HG03571 (cell line): ENCODE data around the gene RNASEL.
"Not testable (repeated sequence)": the region's sequence is repeated elsewhere in the genome, so short reads cannot be mapped to it uniquely, and the experiment has no call there.

ENCODE experiments used
- ATAC-seq: cut with Tn5 transposase; IDR thresholded peaks from one replicate; pipeline ENCODE4 v1.9.1; 2021; ENCODE audit not compliant: unreplicated experiment

Gene RNASEL

DNA sequence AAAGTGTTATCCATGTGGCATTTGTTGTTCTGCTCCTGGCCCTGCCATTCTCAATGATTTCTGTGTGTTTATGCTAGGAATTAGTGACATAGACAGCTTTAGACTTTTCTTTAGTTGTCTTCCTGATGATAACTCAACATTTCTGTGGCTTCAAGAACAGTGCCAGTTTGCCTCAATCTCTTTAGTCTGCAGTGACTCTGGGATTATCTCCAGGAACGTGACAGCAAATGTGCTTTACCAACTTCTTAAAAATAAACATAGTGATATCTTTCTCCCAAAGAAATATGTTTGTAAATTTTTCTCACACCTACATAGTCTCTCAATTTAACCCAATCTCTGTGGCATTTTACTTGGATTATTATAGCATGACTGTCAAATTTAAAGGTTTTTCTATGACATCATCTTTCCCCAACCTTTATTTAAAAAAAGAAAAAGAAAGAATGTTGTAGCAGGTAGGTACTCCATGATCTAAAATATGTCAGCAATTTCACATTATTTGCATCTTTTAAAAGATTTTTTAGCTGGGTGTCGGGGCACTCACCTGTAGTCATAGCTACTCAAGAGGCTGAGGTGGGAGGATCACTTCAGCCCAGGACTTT lies 24.6 kb downstream of the RNASEL start:
- ATAC-seq, result no peak

DNA sequence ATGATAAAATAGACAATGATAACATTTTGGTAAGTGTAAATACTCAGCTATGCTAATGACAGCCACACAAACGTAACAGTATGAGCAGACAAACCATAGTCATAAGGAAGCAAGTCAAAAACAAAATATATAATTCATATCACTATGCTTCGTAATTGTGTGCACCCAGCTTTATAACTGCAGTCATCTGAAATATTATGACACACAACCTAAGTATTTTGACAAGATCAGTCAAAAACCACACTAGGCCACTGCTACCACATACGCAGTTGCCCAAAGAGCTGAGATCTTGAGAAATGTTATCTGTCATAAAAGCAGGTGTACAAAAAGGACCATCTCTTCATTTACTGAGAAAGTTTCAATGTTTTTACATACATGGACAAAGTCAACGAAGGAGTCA lies 26.0 kb downstream of the RNASEL start:
- ATAC-seq, result no peak

DNA sequence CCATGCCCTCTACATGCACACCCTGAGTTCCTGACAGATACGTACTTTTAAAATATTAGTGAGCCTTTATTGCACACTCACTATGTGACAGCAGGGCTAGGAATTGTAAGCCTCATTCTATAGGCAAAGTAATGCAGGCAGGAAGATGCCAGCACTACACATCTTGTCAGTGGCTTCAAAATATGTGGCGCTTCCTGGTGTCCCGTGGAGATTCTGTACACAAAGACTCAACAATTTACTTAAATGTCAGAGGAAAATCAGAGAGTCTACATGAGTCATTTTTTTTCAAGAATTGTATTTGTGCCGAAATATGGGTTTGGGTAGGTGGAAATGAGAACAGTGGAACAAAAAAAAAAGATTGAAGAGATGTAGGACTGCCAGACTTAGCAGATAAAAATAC lies 27.6 kb downstream of the RNASEL start:
- no peak for ATAC-seq

DNA sequence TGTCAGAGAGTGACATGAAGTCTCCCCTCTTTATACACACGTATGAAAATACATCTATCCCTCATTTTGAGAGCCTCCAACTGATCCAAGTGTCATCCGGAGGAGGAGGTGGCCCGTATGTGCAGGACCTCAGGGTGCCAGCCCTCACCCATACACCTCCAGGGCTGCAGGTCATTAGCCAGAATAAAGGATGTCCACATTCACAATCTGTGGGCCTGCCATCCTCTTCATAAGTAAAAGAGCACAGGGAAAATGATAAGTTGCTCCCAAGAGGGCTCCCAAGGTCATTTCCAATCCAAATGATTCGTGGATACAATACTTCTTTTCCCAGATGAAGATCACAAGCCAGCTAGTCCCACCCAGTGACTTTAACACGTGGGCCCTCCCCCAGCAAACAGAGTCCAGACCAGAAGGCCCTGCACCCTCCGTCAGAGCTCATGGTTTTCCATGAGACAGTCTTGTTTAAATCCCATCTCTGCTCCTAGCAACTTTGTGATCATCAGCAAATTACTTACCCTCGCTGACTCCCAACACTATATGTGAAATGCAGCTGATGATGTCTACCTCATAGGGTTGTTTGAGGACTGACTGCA lies 28.6 kb downstream of the RNASEL start:
- ATAC-seq, result no peak

DNA sequence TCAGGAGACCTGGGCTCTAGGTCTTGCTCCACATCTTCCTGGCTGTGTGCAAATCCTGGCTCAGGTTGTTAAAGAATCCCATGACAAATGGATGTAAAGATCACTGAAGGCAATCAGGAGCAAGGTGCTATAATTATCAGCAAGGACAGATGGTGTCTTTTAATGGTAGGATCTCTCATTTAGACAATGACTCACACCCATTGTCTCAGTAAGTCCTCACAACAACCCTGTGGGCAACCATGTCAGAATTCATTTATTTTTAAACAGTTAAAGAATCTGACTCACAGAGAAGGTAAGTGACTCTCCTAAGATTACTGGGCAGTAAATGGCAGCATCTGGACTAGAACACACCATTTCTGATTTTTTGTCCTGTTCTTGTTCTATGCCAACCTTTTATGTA lies 32.8 kb downstream of the RNASEL start:
- no peak for ATAC-seq

DNA sequence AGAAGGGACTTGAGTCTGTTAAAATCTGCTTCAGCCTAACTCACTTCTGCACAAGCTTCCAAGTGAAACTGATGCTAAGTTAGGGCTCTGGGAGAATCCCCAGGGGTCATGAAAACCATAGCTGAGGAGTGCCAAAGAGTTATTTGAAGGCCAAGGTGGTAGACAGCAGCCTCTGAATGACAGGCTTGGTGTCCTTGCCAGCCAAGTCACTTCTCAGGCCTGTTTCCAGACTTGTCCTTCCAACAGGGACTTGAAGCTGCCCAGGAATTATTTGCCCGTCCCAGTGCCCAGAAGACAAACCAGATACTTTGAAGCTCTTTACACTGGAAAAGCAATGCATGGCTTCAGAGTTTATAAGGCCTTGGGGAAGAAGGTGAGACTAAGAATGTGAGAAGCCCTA lies 33.6 kb downstream of the RNASEL start:
- ATAC-seq, result no peak

DNA sequence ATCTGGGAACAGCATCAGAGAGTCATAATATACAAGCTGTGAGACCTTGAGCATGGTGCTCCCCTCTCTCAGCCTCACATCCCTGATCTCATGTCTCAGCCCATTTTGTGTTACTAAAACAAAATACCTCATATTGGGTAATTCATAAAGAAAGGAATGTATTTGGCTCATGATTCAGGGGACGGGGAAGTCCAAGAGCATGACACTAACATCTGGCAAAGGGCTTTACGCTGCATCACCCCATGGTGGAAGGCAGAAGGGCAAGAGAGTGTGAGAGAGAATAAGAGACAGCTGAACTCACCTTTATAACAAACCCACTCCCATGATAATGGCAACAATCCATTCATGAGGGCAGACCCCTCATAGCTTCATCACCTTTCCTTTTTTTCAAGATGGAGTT lies 36.5 kb downstream of the RNASEL start:
- no peak for ATAC-seq

DNA sequence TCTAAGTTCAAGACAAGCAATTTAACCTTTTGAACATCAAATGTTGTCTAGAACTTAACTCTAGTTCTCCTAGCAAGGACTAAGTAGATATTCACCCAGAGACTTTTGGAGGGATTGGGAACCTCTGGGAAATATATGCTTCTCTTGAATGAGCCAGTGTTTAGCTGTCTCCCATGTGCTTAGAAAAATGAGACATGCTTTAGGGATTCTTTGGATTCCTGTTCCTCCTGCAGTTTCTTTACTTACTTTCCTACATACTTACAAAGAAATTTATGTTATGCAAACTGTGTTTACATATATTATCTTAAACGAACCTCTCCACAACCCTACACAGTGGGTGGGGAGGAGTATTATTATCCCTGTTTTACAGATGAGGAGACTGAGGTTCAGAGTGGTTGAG lies 39.2 kb downstream of the RNASEL start:
- ATAC-seq, result no peak

DNA sequence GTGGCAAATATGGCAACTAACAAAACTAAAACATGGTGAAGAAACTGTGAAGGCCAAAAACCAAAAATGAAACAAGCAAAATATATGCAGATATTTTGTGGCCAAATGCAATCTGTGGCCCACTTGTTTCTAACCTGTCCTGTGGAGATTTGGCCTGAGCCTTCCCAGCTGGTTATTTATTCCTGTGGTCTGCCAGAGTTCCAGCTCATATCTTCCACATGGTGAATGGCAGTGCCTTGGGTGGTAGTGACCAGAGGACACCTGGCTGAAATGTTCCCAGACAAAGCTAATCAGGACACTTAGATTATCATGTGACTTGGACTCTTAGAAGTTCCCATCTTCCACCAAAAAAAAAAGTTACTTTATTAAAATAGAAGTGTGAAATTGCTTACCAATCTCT lies 39.7 kb downstream of the RNASEL start:
- no peak for ATAC-seq

DNA sequence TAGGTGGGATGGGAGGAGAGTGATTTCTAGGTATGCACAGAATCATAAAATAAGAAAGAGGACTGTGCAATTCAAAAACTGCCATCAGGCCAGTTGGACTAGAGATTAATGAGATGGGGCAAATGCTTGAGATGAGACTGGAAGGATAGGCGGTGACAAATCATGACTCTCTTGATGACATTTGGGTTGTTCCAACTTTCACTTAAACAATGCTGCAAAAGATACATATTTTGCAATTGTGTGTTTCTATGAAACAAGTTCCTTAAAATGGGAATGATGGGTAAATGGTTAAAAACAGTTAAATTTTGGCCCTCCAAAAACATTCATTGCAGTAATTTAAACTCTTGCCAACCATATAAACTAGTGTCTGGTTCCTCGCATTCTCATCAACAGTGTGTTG lies 55.2 kb downstream of the RNASEL start:
- ATAC-seq, result no peak

DNA sequence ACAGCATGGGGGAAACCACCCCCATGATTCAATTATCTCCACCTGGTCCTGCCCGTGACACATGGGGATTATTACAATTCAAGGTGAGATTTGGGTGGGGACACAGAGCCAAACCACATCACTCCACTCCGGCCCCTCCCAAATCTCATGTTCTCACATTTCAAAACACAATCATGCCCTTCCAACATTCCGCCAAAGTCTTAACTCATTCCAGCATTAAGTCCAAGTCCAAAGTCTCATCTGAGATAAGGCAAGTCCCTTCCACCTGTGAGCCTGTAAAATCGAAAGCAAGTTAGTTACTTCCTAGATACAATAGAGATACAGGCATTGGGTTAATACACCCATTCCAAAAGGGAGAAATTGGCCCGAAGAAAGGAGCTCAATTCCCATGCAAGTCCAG lies 60.9 kb downstream of the RNASEL start:
- ATAC-seq, result not testable (repeated sequence)

DNA sequence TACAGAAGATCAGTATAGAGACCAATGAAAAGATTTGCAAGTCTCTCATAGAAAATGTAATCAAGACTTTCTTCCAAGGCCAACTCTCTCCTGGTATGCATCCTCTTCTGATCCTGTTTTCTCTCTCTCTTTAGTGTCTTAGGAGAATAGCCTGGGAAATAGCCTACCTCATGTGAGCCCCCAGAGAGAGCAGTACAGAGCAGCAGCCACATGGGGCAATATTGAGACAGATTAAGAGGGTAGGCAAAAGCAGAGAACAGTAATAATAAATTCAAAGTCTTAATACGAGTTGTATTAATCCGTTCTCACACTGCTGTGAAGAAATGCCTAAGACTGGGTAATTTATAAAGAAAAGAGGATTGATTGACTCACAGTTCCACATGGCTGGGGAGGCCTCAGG lies 61.4 kb downstream of the RNASEL start:
- no peak for ATAC-seq

DNA sequence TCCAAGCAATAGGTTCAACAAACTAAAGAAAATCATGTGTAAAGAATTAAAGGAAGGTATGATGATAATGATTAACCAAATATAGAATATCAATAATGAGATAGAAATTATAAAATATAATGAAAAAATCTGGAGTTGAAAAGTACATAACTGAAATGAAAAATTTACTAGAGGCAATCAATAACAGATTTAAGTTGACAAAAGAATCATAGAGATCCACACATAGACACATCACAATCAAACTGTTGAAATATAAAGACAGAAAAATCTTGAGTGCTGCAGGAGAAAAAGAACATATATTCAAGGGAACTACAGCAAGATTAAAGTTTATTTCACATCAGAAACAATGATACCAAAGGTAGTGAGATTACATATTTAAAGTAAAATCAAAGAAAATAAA lies 63.7 kb downstream of the RNASEL start:
- no peak for ATAC-seq
